GM19397 (cell line): ENCODE data around the gene AOPEP.

Source experiments
- ATAC-seq: cut with Tn5 transposase; IDR thresholded peaks from one replicate; pipeline ENCODE4 v1.9.1; 2021; ENCODE audit warnings: mild to moderate bottlenecking, moderate library complexity; ENCODE audit not compliant: unreplicated experiment

Gene AOPEP

GRCh38 chr9:95028853-95029219, 302.3 kb downstream of the AOPEP start:
- ATAC-seq: no peak

DNA sequence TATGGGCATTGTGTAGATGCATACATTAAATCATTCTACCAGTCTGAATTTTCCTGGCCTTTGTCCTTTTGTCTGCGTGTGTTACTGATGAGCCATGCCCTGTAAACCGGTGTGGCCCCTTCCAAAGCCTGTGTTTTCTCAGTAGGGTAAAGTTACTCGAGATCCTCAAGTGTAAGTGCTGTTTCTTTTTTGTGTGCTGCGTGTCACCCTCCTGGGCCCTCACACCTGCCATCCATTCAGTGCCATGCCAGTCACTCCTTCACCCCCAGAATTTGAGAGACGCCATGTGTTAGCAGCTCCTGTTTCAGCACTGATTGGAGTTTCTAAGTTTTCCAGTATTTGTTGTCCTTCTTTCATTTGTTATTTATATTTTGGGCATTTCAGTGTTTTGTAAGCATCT, 302.8 kb downstream of the AOPEP start:
- no peak for ATAC-seq

DNA sequence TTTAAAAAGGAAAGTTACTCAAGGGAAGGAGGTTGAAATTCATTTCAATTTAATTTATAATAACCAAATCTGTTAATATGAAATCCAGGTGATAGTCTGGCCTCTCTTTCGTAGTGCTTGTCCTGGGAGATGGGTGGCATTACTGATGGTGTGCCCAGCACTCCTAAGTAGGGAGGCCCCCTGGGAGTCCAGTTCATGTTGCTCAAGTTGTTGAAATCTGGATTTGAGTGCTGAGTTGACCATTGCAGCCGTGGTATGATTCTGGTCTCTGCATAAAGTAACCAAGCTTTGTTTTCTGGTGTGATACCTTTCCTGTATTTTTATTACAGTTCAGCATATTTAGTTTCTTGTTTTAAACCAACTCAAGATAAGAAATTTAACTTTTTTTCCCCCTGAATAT, 303.2 kb downstream of the AOPEP start:
- no peak for ATAC-seq

GRCh38 chr9:95030344-95030743, 303.8 kb downstream of the AOPEP start:
- ATAC-seq: no peak

DNA sequence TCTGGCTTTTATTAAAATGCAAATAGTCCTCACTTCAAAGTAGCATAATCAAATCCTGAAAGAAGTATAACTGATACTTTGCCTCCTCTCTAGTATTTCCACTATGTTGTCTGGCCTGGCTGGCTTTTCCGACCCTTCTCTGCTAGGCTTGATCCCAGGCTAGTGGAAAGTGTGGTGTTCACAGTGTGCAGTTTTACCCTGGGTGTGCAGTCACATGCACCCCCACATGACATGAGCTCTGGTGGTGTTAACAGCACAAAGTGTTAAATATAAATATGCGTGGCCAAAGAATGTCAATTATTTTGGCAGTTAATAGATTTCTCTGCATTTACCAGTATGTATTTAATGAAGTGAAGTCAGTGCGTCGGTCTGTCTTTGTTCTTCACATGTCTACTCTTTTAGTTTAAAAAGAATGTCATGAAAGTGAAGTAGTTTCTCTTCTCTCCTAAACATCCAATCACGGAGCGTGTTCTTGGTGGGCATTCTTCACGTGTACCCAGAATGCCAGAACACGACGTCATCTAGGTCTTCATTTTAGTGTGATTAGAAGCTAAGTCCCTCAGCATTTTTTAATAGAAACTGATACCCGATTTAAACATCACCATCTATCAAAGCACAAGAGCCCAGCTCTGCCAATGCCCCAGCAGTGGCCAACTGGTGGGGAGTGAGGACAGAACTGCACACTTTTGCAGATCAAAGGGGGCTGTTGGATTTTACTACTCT, 304.6 kb downstream of the AOPEP start:
- ATAC-seq: no peak

GRCh38 chr9:95031711-95032461, 305.4 kb downstream of the AOPEP start:
- ATAC-seq: no peak

DNA sequence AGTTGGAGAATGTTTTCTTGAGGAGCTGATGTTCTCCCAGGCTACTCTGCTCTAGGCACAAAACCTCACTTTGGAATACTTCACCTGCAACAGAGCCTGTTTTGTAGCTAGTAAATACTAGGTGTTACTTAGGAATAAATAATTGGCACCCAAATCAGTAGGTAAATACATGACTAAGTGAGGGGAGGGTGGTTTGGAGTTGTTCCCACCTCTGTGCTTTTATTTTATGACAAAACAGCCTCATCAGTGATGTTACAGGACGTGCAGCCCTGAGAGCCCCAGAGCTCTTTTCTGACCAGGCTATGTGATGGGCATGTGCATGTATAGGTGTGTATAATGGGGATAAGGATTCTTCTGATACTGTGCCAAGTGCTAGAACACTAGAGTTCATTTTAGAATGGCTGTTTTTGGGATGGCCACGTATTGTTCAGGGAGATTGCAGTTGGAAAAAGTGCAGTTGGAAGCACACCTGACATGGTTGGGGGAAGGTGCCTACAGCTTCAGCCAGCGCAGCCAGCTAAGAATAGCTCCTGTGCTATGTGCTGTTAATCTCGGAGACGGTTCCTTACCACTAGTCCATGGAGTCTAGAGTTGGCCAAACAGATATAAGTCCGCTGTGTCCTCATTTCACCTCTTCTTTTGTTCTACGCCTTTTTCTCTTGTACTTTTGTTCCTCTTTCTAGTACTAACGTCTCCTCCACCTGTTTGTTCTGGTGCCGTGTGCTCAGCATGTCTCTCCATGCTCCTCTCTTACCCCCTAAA, 306.3 kb downstream of the AOPEP start:
- no peak for ATAC-seq

- no peak for ATAC-seq
Observed at GRCh38 chr9:95035846-95036245, 309.3 kb downstream of the AOPEP start.

GRCh38 chr9:95036676-95037075, 310.2 kb downstream of the AOPEP start:
- no peak for ATAC-seq

GRCh38 chr9:95037789-95038521, 311.5 kb downstream of the AOPEP start:
- no peak for ATAC-seq

GRCh38 chr9:95038666-95039065, 312.2 kb downstream of the AOPEP start:
- no peak for ATAC-seq

GRCh38 chr9:95040106-95040505, 313.6 kb downstream of the AOPEP start:
- no peak for ATAC-seq

DNA sequence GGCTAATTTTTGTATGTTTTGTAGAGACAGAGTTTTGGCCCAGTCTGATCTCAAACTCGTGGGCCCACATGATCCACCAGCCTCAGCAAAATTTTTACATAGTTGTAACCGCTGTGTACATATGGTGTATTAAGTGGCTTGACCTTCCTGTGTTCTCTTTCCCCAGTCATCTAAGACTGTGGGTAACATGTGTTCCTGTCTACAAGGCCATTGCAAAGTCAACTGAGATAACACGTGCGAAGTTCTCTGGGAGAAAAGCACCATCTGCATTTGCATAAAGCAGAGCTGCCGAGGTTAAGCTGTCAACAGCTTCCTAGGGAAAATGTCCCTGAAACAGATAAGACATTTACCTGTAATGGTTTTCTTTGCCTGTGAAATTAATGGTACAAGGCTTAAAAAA, 317.3 kb downstream of the AOPEP start:
- no peak for ATAC-seq

GRCh38 chr9:95044731-95045508, 318.4 kb downstream of the AOPEP start:
- no peak for ATAC-seq

GRCh38 chr9:95045751-95046150, 319.3 kb downstream of the AOPEP start:
- ATAC-seq: no peak

DNA sequence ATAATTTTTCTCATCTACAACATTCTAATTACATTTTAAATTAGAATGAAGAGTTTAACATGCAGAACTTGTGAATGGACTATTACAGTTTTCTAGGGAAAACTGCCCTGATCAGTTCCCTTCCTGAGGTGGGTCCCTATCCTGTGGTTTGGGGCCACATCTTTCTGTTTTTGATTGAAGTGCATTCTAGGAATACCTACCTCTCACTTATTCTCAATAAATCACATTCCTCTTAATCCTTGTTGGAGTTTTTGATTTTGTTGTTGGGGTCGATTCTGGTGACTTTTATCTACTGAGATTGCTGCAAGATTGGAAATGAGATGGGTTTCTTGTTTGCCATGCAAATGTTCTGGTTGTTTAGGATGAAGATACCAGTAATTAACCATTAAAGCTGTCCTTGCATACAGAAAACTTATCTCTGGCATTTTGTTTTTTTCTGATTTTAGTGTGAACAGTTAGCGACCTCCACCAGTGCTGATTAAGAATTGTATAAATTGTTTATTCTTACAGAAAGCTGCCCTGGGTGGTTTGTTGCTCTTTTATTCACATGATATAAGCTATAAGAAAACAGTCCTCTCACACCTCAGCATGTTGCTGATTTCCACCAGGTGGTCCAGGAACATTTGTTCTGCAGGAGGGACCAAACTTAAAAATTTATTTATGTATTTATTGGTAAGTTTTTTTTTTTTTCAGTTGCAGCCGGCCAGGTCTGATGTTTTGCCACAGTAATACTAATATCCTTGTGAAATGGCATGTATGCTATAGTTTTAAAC, 321.1 kb downstream of the AOPEP start:
- no peak for ATAC-seq

DNA sequence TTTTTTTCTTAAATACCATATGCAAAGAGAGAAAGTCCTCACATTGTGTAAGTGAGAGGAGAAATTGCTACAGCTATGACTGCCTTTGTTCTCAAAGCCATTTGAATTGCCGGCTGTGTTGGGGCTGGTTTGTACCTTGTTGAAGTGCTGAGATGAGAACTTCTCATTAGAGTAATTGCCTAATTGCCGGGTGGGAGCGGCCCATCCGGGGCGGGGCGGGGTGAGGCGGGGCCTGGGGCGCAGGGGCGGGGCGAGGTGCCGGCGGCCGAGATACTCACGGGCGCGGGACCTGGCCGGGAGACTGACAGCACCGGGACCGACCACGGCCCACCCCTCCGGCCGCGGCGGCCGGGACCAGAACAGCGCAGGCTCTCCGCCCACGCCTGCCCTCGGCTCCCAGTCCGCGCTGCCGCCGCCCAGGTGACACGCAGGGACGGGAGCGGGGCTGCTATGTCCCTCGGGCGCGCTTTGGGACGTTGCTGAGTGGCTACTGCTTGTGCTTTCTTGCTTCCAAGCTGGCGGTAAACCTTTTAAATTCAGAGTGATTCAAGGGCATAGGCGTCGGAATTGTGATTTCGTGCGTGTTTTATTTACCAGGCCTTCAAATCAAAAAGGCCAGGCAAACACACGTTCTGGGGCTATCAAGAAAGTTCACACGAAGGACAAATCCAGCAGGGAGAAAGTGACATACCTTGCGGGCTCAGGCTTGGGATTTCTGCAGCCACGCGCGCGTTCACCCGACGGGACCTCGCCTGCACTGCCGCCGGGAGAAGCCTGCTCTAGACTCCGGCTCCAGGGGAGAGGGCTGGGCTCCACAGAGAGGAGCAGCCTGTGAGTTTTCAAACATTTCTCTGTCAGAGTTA, 322.0 kb downstream of the AOPEP start:
- ATAC-seq: peak; percentile 77

DNA sequence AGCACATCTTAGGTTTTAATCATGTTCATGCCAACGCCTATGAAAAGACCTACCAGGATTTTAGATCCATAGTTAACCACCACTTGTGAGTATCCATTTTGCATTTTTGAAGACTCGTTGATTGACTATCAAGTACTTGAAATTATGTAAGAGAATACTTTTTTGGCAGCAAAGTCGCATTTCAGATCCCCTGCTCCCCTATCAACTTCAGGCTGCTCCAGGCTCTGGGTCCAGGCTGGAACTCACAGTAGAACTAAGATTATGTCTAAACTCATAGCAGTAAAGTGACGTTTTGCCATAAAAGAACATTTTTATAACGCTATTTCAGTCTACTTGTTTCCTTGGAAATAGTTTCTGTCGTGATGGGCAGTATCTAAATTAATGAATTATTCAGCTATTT, 323.3 kb downstream of the AOPEP start:
- ATAC-seq: no peak
